ENCODE results near the gene DDI2.
"Not testable (repeated sequence)": the region's sequence is repeated elsewhere in the genome, so short reads cannot be mapped to it uniquely, and the experiment has no call there.

The DDI2 gene

DNA sequence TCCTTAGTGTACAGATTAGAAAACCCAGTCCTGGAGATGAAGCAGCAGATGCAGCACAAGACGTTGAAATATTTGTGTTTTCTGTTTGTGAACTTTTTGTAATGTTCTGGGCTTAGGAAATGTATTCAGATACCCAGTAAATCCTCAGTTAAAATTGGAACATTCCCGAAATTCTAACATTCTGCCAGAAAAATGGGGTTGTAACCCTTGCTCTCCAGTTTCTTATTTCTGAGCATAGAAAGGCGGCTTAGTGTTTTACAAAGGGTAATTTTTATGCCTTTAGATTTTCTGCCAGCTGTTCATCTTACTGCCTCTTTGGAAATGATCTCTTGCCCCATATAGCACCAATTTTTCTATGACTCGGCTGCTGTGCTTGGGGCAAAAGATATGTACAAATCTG is 20.6 kb downstream of the DDI2 start:
- DNase-seq: no peak

- no peak for DNase-seq
These were observed 22.0 kb downstream of the DDI2 start for GRCh38 chr1:15639262-15639661.

DNA sequence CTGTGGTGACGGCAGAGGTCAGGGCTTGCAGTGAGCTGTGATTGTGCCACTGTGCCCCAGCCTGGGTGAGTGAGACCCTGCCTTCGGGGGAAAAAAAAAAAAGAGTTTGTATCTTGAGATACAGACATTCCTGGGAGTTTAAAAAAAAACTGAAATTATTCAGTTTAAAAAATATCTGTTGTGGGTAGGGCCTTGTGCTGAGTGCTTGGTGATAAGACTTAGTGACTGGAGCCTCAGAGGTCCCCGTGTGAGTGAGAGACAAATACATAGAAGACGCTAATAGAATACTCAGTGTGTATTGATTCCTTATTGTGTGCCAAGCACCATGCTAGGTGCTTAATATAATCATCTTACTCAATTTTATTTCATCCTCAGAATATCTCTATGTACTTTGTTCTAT is 22.7 kb downstream of the DDI2 start:
- DNase-seq: no peak

- DNase-seq: no peak
These were observed 23.4 kb downstream of the DDI2 start for GRCh38 chr1:15640667-15641066.

- DNase-seq: no peak
These were observed 32.7 kb downstream of the DDI2 start for GRCh38 chr1:15649937-15650336.

DNA sequence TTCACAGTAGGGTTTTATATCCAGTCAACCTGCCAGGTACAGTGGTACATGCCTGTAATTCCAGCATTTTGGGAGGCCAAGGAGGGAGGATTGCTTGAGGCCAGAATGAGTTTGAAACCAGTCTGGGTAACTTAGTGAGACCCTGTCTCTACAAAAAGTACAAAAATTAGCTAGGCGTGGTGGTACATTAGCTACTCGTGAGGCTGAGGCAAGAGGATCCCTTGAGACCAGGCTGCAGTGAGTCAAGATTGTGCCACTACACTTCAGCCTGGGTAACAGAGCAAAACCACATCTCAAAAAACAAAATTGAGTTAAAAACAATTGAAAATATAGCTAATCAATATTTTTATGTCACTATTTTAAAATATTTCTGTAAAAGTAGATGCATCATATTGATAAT is 33.2 kb downstream of the DDI2 start:
- DNase-seq: no peak

DNA sequence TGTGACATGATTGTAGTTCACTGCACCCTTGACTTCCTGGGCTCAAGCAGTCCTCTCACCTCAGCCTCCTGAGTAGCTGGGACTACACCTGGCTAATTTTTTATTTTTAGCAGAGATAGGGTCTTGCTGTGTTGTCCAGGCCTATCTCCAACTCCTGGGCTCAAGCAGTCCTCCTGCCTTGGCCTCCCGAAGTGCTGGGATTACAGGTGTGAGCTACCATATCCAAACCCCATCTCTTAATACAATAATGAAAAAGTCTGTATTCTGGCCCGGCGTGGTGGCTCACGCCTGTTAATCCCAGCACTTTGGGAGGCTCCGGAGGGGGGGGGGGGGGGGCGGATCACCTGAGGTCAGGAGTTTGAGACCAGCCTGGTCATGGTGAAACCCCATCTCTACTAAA is 34.9 kb downstream of the DDI2 start:
- not testable (repeated sequence) for DNase-seq

- no peak for DNase-seq
These were observed 36.9 kb downstream of the DDI2 start for GRCh38 chr1:15654091-15654690.

- DNase-seq: no peak
These were observed 39.2 kb downstream of the DDI2 start for GRCh38 chr1:15656464-15656863.

DNA sequence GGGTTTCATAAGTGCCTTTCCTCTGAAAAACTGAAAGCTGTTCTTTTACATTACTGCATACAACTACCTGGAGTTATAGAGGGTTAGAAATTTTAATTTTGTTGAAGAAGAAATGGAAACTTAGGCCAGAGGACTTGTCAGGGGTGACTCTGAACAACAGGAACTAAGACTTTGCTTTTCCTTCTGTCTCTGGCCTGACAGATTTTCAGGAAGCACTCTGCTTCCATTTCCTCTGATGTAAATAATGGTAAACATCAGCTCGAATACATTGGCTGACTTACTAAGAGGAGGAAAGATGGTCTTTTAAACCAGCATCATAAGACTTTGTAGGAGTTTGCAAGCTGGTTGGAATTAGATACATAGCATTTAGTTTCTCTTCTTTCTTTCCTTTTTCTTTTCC is 39.8 kb downstream of the DDI2 start:
- no peak for DNase-seq

- no peak for DNase-seq
These were observed 42.9 kb downstream of the DDI2 start for GRCh38 chr1:15660151-15660550.

- no peak for DNase-seq
These were observed 45.2 kb downstream of the DDI2 start for GRCh38 chr1:15662477-15662876.

DNA sequence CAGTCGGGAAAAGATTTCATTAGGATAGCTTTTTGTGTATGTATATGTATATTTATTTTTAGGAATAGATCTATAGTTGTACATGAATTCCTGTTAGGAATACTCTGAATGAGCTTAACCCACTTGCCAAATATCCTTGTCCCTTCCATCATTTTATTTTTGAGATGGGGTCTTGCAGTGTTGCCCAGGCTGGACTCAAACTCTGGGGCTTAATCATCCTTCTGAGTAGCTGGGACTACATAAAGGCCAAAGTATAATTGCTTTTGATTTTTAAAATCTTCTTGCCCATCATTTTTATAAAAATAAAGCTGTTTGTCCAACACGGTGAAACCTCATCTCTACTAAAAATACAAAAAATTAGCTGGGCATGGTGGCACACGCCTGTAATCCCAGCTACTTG is 46.7 kb downstream of the DDI2 start:
- no peak for DNase-seq

DNA sequence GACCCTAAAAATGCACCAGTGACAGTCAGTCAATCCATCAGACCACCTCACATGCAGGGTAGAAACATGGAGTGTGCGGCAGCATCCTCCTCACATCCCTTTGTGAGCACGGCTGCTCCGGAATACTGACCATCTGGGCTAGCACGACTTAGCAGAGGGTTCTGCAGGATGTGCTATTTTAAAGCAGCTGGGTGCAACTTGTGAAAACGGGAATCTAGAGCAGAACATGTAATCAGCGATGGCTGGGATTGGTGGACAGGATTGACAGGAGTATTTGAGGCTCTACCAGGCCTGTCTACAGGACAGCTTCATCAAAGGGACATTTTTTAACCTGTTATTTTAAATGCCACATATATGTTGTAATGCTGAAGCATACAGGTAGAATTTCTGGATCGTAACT is 50.1 kb downstream of the DDI2 start:
- no peak for DNase-seq

GRCh38 chr1:15668089-15668754 is 51.0 kb downstream of the DDI2 start:
- DNase-seq: no peak

DNA sequence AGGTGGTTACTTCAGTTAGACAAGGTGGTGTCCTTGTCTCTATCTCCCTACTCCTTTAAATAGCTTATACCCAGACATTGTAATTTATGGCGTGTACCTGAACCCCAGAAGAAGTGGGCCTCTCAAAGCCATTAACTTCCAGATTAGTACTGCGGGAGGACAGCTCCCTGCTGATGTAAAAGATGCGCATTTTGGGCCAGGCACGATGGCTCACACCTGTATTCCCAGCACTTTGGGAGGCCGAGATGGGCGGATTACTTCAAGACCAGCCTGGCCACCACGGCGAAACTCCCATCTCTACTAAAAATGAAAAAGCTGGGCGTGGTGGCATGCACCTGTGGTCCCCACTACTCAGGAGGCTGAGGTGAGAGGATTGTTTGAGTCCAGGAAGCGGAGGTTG is 51.8 kb downstream of the DDI2 start:
- DNase-seq: no peak

GRCh38 chr1:15669864-15670263 is 52.6 kb downstream of the DDI2 start:
- DNase-seq: no peak

DNA sequence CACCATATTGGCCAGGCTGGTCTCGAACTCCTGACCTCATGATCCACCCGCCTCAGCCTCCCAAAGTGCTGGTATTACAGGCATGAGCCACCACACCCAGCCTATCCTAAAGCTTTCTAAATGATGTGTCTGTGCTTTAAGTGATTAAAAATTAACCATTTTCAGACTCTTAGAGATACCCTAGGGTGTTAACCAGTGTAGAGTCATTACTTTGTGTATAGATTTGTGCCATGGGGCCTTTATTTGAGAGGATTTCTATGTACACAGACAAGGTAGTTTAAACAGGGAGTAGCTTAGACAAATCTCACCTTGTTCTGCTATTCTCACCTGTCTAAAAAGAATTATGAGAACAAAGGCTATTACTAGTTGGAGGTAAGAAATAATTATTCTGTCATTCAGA is 54.2 kb downstream of the DDI2 start:
- no peak for DNase-seq

GRCh38 chr1:15674386-15675159 is 57.3 kb downstream of the DDI2 start:
- DNase-seq: no peak

GRCh38 chr1:15676010-15676409 is 58.8 kb downstream of the DDI2 start:
- no peak for DNase-seq

GRCh38 chr1:15676688-15677661 is 59.7 kb downstream of the DDI2 start:
- no peak for DNase-seq

DNA sequence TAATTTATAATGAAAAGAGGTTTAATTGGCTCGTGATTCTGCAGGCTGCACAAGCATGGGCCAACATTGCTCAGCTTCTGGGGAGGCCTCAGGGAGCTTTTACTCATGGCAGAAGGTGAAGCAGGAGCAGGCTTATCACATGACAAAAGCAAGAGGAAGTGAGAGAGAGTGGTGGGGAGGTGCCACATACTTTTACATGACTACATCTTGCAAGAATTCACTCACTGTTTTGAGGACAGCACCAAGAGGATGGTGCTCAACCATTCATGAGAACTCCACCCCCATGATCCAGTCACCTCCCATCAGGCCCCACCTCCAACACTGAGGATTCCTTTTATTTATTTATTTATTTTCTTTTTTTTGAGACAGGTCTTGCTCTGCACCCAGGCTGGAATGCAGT is 61.3 kb downstream of the DDI2 start:
- no peak for DNase-seq

DNA sequence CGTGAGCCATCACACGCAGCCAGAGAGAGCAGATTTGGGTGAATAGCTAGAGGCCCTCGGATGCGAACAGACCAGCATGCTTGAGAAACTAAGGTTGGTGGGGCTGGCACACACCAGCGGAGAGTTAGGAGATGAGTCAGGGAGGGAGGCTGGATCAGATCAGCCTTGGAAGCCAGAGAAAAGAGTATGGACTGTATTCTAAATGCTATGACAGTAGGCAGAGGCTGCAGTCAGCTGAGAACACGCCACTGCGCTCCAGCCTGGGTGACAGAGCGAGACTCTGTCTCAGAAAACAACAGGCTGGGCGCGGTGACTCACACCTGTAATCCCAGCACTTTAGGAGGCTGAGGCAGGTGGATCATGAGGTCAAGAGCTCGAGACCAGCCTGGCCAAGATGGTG is 62.9 kb downstream of the DDI2 start:
- DNase-seq: no peak
